HG02840 (cell line): ENCODE results near the gene HMG20A.

Source experiments
- ATAC-seq: cut with Tn5 transposase; IDR thresholded peaks from one replicate; pipeline ENCODE4 v1.9.1; 2021; ENCODE audit warnings: mild to moderate bottlenecking, moderate library complexity, moderate number of reproducible peaks; ENCODE audit not compliant: unreplicated experiment, low FRiP score

Gene HMG20A

DNA sequence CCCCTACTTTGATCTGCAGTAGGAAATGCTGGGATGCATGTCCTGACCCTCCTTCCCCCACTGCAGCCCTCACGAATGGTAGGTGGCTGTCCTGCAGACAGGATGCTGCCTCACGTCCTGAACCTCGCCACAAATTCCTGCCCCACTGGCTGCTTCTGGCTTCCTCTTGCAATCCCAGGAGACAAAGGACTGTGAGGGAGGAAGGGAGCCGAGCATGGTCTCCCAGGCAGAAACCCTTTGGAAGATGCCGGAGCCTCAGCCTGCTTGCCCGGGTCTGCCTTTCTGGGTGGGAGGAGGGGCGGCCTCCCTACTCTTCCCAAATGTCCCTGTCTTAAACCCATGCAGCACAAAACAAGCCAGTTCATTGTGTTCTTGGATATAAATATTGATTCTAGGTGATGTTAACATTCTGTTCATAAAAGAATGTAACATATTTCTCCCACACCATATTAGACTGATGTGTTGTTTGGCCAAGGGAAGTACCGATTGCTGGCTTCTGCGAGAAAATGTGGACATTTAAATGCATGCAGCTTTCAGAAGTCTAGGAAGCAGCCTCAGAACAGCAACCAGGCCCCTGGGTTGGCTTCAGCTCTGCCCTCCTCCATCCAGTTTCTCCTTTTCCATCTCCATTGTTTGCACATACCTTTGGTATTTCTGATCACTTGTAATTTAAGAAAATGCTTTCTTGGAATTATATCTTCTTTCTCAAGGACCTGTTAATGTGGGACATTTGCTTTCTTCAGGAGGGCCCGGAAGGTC is 75.3 kb downstream of the HMG20A start:
- no peak for ATAC-seq

DNA sequence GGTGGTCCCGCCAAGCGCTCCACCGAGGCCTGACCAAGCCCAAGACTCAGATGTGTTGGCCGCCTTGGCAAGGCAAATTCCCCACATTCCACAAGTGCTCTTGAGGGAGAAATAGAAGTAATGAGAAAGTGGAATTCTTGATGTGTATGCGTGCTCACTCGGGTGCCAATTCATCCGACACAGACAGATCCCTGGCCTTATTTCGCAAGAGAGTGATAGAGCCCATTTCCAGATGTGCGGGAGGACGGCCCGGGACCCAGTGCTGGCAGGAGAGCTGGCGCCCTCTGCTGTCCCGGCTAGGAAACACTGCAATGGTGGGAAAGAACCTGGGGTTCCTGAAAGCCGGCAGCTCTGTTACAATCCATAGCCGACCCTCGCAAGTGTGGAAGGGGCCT is 76.0 kb downstream of the HMG20A start:
- ATAC-seq, result no peak

DNA sequence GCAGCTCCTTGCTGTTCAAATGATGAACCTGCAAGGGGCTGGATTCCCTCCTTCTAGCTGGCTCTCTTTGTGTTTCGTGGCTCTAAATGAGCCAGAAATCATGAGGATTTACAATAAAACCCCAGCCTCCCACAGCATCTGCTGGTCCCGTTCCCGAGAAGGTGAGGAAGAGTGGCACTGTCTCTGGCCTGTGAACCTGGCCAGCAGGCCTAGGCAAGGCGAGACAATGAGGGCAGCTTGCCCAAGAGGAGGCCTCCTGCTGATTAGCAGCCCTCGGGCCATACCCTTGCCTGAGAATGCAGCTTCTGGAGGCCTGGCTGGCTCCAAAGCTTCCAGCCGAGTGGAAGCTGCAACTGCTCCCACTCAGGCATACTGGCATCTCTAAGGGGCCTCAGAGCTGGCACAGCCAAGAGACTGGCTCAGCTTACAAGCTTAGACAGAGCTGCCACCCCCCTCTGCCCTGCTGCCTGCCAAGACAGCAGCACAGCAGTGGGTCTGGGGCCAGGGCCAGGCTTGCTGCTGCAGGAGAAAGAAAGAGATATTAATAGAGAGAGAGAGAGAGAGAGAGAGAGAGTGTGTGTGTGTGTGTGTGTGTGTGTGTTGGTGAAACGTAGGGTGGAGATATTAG is 76.5 kb downstream of the HMG20A start:
- no peak for ATAC-seq

DNA sequence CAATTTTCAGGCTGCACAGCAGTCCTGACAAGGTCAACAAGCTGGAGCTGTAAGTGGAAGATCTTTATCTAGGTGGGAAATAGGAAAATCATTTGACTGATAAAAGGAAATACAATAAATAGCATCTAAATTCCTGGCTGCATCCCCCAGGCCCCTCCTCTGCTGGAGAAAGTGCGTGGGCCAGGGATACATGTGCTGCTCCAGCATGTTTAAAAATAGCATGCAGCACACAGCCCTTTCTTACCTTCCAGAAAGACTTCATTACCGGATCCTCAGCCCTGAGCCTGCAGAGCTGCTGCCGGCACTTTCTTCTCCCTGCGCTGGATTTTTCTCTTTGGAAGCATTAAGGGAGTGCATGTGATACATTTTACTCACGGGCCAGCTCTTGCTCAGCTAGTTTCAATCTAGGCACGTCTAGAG is 77.3 kb downstream of the HMG20A start:
- no peak for ATAC-seq

DNA sequence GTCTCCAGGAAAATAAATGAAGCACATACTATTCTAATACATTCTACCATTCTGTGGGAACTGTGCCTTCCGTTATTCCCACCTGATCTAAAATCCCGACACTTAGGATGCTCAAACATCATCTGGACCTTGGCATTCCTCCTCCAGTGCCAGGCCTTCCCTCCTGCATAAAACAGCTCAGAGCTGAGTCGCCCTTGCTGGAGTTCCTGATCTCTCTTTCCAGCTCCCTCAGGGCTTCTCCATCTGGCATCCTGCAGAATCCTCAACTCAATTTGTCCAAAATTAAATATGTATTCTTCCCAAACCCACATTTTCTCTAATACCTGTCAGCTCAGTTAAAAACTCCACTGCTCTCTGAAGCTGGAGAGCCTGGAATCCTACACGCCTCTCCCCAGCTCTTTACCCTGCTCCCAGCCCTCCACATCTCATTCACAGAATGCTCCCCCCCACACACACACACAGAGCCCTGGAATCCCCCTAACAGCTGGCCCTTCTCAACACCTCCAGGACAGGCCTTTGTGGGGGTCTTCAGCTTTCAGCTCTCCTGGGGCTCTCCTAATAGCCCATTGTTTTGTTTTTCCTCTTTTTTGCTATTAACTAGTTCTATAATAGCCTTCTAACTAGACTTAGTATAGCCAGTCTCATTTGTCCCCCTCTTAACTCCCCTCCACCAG is 78.5 kb downstream of the HMG20A start:
- ATAC-seq, result no peak

DNA sequence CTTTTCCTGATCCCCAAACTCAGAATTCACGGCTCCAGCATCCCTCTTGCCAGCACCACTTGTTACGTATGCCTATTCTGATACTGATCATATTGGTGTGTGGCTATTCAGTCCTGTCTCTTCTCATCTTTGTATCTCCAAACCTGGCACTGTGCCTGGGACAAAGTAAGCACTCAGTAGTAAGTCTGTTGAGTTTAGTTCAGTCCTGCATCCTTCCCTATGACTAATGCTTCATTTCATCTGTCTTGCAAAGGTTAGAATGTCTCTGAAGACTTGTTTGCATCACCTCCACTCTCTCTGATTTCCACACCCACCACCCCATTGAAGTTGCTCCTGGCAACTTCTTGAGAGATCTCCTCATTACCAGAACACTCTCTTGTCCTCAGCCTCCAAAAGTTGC is 80.3 kb downstream of the HMG20A start:
- ATAC-seq, result no peak

DNA sequence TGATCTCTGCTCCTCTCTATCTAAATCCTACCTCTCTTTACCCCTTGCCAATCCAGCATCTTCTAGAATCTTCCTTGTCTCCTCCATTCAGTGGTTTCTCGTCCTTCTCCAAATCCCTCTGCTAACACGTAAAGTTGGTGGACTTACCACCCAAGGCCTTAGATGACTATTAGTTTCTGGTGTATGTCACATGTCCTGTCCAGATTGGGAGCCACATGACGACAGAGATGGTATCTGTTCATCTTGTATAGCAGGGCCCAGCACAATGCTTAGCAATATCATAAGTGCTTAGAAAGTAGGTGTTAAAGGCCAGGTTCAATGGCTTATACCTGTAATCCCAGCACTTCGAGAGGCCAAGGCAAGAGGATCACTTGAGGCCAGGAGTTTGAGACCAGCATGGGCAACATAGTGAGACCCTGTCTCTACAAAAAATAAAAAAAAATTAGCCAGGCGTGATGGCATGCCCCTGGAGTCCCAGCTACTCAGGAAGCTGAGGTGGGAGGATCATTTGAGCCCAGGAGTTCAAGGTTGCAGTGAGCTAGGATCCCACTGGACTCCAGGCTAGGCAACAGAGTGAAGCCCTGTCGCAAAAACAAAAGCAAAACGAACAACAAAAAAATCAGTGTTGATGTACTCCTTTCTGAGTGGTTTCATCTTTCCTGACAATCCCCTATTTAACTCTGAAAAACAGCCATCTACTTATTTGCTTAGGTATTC is 81.8 kb downstream of the HMG20A start:
- no peak for ATAC-seq

DNA sequence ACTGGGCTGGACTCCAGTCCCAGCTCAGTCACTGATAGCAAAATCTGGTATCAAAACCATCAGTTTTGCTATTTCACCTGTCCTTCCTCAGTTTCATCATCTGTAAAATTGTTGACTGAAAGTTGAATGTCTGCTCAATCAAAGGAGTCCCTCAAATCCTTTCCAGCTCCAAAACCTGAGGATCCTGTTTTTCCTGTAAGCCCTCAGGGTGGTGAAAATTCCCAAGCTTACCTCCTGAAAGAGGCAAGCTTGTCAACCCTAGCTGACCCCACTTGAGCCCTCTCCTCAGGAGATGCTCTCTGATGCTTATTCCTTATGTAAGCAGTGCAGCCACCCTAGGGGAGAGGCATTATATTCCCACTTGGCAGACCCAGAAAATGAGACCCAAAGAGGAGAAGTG is 82.6 kb downstream of the HMG20A start:
- ATAC-seq, result no peak

DNA sequence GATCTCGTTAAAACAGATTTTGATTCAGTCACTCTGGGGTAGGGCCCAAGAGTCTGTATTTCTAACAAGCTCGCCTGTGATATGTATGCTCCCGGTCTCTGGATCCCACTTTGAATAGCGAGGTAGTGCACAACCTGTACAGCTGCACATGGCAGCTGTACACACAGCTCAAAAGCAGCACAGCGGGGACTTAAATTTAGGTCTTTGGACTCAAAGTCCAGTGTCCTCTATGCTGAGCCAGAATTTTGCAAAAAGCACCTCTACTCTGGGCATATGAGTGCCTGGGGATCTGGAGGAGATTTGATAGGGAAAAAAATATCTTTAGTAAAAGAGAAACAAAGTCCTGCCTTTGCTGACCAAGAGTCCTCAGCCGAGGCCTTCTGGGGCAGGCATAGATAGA is 83.1 kb downstream of the HMG20A start:
- ATAC-seq, result no peak

DNA sequence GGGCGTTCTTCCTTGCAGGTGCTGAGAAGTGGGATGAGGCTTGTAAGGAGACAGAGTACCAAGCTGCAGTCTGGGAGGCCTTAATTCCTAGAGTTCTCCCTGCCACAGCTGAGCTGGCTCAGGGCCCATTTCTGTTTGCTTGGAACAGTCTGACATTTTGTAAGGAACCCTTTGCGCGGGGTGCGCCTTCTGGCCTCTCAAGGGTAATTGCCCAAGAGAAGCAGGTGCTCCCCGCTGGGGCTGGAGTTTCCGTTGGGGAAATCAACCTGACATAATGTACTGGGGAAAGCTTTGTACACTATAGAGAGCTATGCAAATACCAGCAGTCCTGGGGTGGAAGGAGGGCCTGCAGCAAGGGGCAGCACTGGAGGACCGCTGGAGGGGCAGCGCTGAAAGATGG is 83.6 kb downstream of the HMG20A start:
- no peak for ATAC-seq

DNA sequence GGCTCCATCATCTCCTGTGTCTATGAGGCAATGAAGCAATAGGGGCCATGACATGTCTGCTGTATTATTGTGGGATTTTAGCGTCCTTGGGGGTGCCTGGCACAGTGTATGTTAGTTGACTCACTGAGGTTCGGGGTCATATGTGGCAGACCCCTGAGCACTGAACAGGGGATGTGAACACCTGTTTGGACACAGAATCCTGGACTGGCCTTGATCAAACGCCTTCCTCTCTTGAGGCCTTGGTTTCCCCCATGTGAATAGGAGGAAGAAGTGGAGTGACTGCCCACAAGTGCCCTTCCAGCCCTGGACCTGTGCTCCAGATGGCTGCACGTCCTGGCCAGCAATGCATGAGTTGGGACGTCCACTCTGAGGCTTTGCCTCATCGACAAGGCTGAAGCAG is 84.2 kb downstream of the HMG20A start:
- no peak for ATAC-seq

DNA sequence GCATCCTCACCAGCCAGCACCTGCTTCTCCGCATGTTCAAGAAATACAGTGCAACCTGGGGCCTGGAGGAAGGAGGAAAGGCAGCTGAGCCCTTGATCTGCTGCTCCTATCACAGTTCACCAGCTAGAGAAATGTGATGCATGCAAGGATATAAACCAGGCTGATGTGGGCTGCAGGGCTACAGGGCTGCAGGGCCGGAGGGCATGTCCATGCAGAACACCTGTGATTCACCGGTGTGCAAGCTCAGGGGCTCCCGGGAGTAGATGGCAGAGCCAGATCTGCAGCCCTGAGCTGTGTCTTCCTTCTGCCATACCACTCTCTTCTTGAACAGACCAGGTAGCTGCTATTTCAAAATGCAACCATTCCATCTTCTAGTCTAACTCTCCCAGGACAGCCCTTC is 84.9 kb downstream of the HMG20A start:
- no peak for ATAC-seq

DNA sequence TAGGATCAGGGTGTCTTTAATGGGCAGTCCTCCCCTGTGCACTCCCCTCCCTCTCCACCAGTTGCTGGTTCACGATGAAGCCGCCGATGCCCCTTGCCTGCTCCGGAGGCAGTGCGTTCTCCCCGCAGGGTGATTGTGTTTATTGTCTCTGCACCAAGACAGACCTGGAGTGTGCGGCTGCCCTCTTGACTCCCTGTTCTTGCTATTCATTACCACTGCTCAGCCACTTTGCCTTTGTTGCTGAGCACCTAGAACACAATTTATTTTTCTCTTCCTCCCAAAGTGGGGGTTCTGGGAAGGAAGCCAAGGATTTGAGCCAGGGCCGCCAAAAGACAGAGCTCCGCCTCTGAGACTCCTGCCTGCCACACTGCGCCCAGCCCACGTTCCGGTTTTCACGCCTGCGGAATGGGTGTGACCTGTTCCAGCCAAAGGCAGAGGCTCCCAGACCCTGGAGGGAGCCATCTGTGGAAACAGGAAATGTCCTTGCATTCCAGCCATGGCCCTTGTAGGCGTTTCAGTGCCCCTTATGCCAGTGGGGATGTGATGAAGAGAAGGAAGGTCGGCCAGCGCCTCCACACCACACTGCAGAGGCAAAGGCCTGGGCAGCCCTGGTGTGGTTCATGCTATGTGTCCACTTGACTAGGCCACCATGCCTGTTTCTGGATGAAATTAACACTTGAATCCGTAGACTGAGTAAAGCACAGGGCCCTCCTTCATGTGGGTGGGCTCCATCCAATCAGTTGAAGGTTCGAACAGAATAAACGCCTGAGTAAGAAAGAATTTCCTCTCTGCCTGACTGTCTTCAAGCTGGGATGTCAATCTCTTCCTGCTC is 85.8 kb downstream of the HMG20A start:
- no peak for ATAC-seq

DNA sequence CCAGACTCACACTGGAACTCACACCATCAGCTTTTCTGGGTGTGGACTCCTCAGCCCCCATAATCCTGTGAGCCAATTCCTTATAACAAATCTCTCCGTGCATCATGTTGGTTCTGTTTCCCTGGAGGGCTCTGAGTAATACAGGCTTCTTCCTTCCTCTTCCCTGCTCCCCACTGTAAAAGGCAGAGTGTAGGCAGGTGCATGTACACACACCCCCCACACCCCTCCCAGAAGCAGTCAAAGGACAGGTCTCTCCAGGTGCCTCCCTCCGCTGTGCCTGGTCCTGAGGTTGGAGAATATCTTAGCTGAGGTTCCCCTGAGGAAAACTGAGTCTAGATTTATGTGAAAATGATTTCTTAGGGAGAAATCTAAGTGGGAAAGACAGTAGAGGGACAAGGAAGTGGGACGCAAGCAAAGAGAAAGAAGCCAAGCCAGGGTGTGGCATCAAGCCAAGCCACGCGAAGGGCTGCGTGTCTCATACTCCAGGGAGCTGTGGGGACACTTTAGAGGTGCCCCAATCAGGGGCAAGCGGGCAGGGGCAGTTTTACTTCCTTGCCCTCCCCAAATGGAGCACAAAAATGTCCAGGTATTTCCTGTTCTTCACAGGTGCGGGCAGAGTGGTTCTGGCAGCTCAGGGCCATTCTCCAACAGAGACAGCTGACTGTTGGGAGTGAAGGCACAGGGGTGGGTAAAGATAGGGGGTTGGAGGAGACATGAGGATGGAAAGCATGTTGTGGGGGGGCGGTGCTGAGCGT is 86.6 kb downstream of the HMG20A start:
- no peak for ATAC-seq

DNA sequence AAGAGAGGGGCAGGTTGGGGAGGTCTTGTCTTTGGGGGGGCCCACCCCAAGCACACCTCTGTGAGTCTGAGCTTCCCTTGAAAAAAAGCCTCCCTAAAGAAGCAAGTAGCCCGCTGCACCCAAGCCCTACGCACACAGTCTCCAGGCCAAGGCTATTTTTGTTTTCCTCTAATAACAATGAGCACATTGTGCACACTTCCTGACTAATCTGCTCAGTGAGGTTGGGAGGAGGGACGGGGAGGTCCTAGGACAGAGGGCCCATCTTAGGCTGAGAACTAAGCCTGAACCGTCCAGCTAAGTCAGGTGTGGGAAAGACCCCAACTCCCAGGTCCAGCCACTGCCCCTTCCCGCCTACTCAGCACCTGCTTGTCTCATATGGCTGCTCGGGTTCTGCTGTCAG is 87.2 kb downstream of the HMG20A start:
- ATAC-seq, result no peak

DNA sequence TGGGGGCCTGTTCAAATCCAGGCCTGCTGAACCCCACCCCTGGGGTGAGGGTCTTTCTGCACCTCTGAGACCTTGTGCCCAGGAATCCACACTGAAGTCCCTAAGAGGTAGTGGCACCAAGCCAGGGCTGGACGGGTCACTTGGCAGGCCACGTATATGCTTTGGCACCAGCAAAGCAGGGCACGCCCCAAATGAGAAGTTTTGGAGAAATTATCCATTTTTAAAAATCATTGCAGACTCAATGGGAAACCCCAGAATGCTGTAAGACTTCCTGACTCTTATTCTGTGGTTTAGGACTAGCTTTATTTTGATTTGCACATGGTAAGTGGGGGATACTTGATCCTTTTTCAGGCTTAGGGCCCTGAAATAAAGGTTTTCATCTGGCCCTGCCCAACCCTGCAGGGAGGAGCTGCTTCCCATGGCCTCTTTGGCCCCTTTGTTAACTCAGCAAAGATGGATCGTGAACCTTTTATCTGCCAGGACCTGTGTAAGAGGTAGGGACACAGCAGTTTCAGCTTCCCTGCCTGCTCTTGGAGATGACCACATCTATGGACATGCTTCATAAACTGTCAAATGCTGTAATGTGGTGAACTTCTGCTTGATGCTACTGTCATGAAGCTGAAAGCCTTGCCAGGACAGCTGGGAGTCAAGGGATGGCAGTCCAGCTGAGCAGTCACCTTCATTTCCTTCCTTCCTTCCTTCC is 88.0 kb downstream of the HMG20A start:
- ATAC-seq, result no peak

DNA sequence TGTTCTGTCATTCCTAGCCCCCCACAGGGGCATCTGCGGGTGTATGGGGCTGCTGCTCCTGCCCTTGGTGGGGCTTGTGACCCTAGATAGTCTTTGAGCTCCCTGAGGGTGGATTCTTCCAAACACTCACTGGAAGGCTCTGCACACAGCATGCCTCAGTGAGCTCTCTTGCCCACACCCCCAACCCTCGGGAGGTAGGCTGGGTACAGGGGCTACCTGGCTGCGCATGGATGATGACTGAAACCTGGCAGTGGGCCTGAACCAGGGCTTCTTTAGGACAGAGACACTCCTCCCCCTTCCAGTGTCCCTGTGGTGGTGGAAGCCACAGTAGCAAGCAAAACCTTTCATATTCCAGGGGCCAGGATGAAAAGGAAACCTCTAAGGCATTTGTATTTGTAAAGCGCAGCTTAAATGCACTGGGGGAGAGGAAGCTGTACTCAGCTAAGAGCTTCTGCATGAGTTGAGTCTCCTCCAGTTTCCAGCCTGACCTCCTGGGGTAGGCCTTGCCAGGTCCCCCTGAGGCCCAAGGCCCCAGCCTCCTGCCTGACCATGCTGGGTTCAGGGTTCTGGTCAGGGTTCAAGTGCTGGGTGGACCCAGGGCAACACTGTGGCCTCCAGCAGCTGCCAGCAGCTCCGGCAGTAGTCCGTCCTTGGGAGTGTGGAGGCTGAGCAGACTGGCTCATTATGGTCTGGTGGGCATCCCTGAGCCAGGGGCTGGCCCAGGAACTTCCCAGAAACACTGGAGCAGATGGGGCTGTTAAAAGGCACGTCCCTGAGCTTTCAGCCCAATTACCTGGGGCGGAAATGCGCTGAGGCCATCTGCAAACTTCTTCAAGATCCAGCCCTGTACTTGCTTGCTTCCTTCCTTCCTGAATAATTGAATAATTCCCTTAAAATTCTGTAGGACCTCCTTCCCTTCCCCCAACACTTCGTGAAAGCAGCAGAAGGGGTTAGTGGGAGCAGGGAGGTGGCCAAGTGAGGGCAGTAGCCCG is 89.7 kb downstream of the HMG20A start:
- no peak for ATAC-seq

DNA sequence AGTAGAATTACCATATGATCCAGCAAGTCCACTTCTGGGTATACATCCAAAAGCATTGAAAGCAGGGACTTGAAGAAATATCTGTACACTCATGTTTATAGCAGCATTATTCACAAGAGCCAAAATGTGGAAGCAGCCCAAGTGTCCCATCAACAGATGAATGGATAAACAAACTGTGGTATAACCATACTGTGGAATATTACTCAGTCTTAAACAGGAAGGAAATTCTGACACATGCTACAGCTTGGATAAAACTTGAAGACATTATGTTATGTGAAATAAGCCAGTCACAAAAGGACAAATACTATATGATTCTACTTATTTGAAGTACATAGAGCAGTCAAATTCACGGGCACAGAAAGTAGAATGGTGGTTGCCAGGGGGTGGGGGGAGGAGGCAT is 91.2 kb downstream of the HMG20A start:
- ATAC-seq, result no peak
